Kidney glomerular epithelial cell (primary cell): ENCODE measurements around the gene BLTP3A.

ENCODE experiments used
- DNase-seq: peaks from one replicate; lab custom pipeline; 2025; lab: John Stamatoyannopoulos, UW

The BLTP3A gene

GRCh38 chr6:34829137-34829536 lies 37.3 kb downstream of the BLTP3A start:
- DNase-seq, result no peak

DNA sequence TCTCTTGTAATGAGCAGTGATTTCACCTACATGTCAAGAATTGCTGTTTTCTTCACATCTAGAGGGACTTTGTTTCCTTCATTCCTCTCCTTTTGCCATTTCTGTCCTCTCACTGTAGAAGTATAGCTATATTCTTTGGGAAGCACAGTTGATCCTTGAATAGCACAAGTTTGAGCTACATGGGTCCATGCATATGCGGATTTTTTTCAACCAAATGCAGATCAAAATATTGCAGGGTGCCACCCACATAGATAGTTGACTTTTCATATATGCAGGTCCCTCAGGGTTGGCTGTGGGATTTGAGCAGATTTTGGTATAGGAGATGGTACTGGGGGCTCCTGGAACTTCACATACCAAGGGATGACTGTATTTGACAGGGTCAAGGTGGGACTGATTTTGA lies 41.1 kb downstream of the BLTP3A start:
- DNase-seq, result no peak

- peak; percentile 6 for DNase-seq
Observed at GRCh38 chr6:34834789-34835518, 43.1 kb downstream of the BLTP3A start.

- DNase-seq, result no peak
Observed at GRCh38 chr6:34836008-34836407, 44.1 kb downstream of the BLTP3A start.

DNA sequence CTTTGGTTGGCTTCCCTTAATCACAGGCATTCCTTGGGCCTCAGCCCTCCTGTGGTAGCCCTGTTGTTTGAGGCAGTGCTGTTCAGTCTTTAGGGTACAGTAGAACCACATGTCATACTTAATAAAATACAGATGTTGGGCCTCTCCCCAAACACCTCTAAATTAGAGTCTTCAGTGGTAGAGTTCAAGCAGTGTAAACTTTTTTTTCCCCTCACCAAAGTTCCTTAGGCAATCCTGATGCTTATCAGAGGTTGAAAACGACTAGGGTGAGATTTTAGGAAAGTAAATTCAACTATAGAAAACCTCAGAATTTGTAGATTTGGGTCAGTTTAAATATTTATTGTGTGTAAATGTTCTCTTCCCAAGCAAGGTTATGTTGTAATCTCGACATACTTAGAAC lies 44.6 kb downstream of the BLTP3A start:
- DNase-seq, result no peak

- no peak for DNase-seq
Observed at GRCh38 chr6:34837528-34837927, 45.6 kb downstream of the BLTP3A start.

- DNase-seq, result no peak
Observed at GRCh38 chr6:34839666-34840352, 47.9 kb downstream of the BLTP3A start.
